ENCODE results near the gene TMEM164.

Gene TMEM164

DNA sequence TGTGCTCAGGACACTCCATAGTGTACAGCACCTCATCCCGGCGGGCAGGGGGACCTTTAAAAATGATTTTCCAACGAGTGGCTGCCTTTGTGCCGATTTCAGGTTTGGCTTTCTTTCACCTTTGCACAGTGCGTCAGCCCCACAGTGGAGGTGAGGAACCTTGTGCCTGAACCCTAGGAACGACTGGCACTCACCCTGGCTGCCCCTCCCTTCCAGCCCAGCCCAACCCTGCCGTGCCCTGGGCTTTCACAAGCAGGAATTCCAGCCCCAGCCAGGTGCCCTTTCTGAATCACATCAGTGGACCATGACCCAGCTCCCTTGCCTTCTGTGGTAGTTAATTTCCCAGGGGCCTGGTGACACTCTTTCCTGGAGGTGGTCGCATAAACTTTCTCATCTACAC lies 1.3 kb downstream of the TMEM164 start:
- DNase-seq: no peak

DNA sequence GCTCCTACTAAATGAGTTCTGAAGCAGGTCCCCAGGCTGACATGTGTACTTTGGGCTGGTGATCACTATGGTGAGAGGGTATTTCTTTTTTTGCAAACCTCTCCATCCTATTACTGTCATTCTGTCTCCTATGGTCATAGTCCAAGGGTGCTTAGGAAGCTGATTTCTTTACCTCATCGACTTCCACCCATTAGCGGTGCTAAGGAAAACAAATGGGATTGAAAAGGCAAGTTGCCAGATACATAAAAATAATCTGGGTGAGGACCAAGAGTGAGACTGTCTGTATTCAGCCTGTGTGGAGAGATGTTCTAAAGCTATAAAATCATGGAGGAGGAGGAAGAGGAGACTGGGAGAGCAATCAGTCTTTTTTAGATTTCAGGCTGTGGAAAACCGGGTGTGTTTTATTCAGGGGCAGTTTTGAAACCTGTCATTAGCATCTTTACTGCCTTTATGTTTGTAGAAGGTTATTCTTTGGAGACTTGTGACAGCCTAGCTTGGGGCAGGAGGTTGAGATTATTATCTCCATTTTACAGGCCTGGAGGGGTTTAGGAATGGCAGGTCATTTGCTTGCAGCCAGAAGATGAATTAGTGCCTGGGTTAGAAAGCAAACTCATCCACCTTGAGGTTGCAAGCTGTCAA lies 1.9 kb downstream of the TMEM164 start:
- DNase-seq: no peak

DNA sequence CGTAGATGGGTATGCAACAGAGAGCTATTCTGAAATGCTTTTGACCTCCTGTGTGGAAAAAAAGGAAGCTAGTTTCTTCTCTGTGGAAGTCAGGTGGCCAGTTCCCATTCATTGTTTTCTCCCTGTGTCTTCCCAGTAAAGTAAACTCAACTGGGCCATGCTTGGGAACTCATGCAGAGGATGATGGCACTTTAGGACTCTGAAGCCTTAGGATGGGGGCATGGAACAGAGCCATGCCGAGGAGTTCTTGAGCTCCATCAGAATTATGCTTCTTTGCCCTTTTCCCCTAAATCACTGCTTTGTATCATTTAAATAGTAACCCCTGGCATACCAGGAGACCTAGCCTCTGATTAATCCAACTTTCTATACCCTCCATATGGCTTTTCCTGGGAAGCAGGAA lies 3.2 kb downstream of the TMEM164 start:
- DNase-seq: no peak

DNA sequence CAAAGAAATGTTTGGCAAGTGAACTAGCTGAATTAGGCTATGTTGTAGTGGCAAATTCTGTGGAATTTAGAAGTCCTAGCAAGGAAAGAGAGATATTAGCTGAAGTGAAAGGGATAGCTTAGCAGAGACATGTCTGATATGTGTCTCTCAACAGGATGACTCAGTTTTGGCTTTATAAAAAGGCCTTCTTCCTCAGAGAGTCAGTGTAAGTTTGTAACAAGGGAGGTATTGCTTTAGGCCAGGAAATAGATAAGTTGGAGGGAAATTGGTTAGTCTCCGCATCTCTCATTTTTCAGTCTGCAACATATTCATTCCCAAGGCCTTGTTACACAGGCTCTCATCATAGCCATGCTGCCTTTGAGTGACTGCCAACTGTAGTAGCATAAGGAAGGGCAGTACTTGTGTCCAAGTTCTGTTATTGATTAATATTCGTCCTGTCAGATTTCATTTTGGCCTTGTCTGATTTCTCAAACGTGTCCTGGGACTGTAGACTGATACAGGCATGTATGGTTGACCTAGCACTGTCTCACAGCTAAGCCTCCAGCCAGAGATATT lies 4.0 kb downstream of the TMEM164 start:
- no peak for DNase-seq

DNA sequence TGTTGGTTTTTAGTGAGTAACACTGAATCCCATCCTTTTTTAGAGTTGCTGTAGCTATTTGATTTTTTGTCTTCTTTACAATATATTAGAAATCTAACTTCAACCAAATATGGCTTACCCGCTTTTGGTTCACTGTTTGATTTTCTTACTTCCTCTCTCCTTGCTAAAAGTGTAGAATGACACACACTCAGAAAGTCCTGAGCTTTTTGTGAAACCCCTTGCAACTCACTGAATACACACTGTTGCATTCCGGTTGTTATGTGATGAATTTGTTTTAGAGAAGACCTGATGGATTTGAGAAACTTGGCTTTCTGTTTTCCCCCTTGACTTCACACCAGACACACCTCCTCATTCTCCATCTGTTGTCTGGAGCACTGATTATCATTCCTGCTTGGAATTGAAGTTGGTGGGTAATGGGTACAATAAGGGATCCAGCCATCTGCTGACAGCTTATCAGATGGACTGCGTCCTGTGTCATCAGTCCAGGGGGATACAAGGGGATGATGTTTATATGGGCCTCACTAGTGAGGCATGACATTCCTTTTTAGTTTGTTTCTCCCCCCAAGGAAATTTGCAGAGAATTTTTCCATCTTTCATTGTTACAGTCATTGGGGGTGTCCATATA lies 5.2 kb downstream of the TMEM164 start:
- no peak for DNase-seq

DNA sequence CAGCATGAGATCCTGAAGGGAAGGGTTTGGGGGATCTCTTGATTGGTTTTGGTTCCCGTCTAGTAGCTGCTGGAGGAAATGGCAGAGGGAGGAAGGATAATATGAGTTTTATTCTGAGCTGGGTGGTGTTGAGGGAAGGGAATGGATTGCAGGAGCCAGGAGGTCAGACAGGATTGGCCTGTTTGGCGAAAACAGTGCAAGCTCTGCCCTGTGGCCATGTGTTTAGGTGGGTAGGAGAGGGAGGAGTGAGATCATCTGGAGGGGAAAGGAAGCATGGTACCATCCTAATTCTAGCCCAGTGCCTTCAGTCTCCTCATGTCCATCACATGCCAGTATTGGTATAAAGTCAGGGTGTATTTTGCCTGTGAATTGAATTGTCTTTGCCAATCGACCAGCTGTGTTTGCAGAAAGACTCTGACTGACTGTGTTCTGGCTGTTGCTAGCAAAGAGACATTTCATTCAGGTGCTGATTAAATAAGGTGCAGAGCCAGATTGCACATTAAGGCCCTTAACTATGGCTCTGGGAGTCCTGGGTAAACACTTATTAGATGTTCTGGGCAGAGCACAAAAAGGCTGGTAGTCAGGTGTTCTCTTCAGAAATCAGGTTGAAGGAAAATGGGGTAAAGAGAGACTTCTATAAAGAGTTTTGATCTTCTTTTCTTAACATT lies 10.0 kb downstream of the TMEM164 start:
- DNase-seq: no peak

DNA sequence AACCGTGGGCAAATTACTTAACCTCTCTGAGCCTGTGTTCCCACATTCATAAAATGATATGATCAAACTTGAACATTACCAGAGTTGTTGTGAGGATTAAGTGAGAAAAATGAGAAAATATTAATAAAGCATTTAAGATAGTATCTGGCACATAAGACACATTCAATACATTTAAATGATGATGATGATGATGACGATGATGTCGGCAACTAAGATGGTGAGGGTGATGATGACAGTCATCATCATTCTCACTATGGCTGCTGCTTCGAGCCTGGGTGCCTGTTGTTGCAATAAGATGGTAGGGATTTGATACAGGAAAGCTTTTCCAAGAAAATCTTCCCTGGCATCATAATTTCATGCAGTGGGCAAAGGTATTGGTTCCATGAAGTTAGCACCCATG lies 11.1 kb downstream of the TMEM164 start:
- DNase-seq: no peak

DNA sequence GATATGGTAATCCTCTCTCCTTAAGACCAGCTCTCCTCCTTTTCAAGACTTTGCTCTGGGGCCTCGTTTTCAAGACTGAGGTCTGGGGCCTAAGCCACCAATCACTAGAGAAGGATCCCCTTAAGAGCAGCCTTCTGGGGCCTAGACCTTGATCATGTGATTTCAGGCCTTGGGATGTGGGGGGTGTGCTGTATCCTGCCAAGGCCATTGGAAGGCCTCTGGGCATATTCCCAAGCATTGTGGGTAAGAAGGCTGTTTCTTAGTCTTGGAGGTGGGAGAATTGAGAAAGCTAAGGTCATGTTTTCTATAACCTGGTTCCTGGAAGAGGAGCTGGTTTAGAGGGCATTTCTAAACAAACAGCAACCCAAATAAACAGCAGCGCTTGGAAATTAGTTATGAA lies 12.1 kb downstream of the TMEM164 start:
- no peak for DNase-seq

DNA sequence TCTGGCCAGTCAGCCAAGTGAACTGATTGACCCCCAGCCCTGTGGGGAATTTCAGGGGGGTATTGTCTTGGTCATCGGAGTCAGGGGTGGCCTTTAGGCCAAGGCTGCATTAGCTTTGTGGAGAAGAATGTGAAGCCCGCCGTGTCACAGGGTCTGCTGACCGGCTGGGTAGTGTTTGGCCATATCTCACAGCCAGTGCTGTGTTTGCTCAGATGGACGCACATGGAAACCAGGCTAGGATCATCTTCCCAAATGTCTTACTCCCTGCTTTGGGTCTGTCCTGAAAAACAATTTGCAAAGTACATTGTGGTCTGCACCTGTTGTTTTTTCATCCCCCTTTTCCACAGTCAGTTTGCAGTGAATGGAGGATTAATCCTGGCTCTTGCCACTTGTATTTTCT lies 13.0 kb downstream of the TMEM164 start:
- no peak for DNase-seq

DNA sequence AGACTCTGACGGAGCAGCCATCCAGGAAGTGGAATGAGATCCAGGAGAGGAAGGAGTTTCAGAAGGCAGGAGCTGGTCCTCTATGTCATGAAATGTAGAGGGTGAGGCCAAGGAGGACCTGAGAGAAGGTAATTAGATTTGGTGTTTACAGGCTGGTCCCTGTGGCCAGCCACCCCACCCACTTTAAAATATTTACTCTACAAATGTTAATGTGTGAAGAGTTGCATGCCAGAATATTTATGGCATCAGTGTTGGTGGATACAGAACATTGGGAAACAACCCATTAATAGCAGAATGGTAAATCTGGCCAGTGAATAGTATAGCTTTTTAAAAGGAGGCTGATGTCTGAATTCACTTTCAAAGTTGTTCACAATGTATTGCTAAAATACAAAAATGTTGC lies 17.6 kb downstream of the TMEM164 start:
- no peak for DNase-seq

DNA sequence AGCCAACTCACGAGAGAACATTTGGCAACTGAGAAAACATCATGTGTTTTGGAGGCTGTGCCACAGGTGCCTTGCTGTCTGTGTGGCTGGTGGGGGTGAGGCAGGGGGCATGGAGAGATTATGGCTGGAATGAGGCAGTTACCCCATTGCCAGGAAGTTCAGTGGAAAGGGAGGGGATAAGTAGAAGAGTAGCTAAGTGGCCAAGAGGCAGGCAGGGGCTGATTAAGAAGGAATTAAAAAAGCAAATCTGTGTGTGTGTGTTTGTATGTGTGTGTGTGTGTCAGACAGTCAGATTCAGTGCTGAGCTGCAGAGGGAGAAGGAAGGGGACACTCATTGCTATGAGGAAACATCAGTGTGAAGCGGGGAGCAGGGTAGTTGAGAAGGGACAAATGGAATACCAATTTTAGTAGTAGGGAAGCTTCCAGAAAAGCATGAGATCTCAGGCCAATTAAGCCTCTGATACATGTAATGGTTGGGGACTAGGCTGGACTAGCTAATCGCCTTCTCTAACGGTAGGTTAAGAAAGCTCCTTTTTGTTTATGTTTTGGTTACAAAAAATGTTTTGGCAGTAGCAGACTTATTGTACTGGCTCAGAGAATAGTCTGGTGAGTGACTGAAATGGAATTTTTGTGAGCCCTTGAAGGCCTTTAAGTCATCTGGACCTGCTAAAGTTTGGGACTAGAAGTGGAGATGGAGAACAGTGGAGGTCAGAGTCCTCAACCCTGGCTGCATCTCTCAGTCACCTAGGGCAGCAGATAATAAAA lies 18.5 kb downstream of the TMEM164 start:
- no peak for DNase-seq

DNA sequence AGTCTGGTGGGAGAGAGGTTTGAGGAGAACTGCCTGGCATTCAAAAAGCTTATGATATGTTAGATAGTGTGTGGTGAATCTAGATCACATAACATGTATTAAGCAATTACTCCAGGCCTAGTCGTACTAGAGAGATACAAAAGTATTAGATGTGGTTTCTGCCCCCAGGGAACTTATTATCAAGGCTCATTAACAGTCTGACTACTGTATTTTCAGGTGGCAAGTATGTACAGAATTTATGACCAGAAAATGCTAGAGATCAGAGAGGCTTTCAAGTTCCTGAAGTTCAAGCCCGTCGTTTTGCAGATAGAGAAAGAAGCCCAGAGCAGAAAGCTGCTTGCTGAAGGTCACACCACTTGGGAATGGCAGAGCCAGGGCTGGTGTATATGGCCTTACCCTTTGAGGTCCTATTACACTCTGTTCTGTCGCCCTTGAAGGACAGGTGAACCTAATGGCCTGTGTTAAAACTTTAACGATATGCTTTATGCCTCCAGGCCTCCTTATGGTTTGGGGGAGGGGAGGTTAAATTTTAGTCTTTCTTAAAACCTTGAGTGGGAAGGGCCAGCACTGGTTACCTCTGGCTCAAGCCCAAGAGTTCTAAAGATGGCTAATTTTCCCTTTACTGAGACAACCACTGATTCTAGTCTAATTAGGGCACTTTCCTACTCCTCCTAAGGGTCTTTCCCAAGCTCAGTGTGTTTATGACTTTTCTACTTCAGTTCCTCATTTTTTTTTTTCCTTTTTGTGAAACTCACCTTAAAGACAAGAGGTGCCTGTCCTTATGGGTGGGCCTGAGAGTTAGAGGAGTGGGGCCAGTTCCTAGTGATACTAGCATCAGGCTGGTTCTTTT lies 19.9 kb downstream of the TMEM164 start:
- DNase-seq: no peak

DNA sequence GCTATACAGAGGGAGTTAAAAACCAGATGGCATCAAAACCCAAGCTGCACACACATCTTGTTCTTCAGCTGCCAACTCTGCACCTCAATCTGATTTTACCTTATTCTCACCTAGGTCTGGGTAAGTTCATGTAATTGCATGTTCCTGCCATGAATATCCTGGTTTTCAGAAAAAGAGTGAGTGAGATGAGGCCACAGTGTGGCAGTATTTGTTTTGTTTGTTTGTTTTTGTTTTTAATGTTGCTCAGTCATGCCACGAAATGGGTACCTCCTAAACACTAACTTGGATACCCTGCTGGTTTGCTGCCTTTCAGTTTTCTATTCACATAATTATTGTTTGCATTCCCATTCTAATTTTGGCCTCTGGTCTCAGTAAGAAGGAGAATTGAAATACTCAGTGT lies 22.5 kb downstream of the TMEM164 start:
- DNase-seq: no peak

DNA sequence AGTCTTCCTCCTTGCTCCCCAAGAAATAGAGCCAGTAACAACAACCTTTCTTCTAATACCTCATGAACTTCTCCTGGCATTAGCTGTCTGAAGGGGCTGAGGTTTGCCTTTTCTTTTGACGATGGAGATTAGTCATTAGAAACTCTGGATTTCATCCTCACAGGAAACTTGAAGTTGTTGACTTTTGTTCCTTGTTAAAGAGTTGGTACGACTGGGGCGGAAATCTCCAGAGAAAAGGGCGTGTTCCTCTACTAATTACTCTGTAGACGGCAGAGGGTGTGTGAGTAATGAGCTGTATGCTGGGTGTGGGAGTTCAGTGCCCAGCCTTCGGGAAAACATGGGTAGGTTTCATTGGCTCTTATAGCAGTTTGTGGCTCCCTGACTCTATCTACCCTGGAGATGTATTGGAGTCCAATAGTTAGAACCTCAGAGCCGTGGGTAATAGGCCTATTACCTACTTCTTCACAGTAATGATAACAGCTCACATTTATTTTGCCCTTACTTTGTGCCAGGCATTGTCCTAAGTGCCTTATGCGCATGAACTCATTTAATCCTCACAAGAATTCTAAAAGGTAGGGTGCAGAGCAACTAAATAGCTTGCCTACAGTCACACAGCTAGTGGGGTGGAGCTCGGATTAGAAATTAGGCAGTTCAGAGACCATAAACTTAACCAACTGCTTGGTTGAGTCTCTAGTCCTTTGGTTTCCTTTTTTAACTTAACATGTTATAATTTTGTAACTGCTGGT lies 23.4 kb downstream of the TMEM164 start:
- DNase-seq: no peak

DNA sequence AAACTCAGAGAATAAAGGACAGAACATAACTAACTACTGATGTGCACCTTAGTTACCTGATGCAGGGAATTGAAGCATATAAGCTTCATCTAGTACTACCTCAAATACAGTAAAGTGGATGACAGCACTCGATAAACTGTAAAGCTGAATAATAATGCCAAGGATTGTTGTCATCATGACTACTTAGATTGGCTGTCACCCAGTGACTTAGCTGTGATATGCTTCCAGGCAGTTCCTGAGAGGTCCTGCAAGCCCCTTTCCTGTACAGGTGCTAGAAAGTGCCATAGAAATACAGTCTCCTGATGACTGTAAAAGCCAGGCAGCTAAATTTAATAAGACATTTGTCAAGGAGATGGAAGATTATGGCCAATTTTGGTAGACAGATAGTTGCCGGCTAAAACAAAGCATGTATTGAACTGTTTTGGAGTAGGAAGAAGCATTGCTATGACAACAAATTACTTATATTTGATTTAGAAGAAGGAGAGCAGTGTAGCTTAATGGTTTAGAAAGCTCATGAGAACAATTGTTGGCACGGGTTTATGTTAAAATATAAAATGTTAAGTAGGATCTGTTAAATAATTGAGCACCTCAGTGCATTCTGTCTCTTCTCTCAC lies 29.7 kb downstream of the TMEM164 start:
- DNase-seq: no peak

DNA sequence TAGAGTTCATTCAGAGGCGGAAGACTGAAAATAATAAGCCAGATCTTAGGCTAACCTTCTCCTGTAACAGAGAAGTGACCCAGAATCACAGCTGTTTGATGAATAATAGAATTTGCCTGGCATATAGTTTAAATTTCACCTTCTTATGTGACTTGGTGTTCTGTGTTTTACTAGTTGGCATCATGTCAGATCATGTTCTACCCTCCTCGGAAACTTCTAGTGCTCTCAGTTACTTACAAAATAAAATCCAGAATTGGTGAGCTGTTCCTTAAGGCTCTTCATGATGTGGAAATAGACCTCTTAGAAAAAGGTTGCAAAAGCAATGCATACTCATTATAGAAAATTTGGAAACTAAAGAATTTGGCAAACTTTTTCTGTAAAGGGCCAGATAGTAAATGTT lies 31.1 kb downstream of the TMEM164 start:
- no peak for DNase-seq

DNA sequence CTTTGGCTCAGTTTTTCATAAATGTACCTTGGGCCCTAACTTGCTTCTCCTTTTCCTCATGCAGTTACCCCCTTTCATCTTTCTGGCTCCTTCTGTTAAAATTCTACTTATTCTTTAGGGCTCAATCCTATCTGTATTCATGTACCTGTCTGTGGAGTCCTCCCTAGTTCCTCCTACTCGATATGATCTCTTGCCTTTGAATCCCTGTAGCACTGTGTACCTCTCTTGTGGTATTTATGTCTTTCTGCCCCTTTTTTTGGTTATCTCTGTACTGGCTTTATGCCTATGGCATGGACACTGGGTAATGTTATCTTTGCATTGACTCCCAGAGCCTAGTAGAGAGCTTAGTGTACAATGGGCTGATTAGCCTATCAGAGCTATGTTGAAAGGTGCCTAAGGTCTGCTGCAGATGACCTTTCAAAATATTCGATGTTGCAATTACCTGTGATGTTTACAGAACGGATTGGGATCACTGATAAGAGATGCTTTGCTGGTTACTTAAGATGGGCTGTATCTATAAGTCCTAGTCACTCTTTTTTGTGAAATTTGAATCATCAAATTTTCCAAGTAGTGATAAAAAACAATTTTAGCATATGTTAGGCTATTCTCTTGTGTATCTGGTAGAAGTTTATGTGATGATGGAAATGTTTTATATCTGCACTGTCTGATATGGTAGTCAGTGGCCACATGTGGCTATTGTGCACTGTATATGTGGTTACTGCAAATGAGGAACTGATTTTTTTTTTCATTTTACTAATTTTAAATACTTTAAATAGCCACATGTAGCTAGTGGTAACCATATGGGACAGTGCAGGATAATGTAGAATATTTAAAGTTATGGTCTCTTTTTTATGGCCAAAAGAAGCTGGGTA lies 33.5 kb downstream of the TMEM164 start:
- no peak for DNase-seq

DNA sequence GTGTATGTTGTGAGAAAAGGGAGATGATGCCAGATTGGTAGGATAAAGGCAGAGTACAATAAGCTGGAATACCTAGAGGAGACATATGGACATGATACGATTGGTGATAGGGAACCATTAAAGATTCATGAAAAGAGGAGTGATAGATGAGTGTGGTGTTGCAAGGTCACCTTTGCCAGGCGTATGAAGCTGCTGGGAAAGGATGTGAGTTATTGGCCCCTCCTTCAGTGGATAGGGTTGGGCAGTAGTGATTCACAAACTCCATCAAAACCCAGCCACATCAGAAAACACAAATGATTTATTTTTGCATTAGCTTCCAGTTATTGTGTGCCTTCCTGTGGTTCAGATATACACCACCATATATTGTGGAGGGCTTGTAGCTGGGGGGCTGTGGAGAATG lies 34.3 kb downstream of the TMEM164 start:
- DNase-seq: no peak

DNA sequence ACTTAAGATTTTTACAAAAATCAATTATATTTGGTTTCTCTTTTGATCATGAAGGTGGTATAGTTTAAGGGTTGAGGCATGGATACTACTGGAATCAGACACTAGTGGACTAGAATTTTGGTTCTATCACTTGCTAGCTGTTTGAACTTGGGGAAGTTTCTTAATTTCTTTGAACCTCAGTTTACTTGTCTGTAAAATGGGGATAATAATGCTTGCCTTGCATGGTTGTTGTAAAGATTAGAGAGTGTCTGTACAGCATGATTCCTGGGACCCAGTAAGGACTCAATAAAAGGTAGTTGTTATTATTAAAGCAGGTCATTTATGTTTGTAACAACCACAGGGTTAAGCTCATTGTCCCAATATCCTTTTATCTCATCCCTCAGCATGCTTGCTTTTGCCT lies 36.0 kb downstream of the TMEM164 start:
- DNase-seq: no peak

DNA sequence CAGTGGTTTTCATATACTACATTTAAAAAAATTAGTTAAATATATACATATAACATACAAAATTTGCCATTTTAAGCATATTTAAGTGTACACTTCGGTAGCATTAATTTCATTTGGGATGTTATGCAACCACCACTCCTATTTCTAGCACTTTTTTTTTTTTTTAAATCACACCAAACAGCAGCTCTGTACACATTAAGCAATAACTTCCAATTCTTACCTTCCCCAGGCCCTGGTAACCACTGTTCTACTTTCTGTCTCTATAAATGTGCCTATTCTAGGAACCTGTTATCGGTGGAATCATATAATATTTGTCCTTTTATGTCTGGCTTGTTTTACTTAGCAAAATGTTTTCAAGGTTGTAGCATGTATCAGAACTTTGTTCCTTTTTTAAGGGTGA lies 39.1 kb downstream of the TMEM164 start:
- DNase-seq: no peak

Data from activated CD8-positive, alpha-beta memory T cell treated with anti-CD3 and anti-CD28 coated beads for 24 hours (primary cell).